HG02588 (cell line): ENCODE measurements around the gene PRRC2C.
A peak's percentile ranks its signal among the peaks of the same experiment; 100 is the strongest.
"Not testable (repeated sequence)": the region's sequence is repeated elsewhere in the genome, so short reads cannot be mapped to it uniquely, and the experiment has no call there.

Source experiments
- ATAC-seq: cut with Tn5 transposase; IDR thresholded peaks from one replicate; pipeline ENCODE4 v1.9.1; 2021; ENCODE audit warnings: mild to moderate bottlenecking, moderate library complexity; ENCODE audit not compliant: unreplicated experiment

Gene PRRC2C

GRCh38 chr1:171495444-171495843 lies 10.1 kb downstream of the PRRC2C start:
- no peak for ATAC-seq

- ATAC-seq = no peak
Measured at GRCh38 chr1:171500304-171500703, 15.0 kb downstream of the PRRC2C start.

GRCh38 chr1:171500803-171501202 lies 15.5 kb downstream of the PRRC2C start:
- no peak for ATAC-seq

- ATAC-seq = peak; percentile 70
Measured at GRCh38 chr1:171501305-171502024, 16.1 kb downstream of the PRRC2C start.

GRCh38 chr1:171506525-171507304 lies 21.4 kb downstream of the PRRC2C start:
- ATAC-seq = no peak

- ATAC-seq = no peak
Measured at GRCh38 chr1:171507435-171507834, 22.1 kb downstream of the PRRC2C start.

- no peak for ATAC-seq
Measured at GRCh38 chr1:171509191-171509590, 23.9 kb downstream of the PRRC2C start.

GRCh38 chr1:171513743-171514142 lies 28.4 kb downstream of the PRRC2C start:
- ATAC-seq = no peak

GRCh38 chr1:171515299-171515698 lies 30.0 kb downstream of the PRRC2C start:
- no peak for ATAC-seq

GRCh38 chr1:171515741-171516140 lies 30.4 kb downstream of the PRRC2C start:
- ATAC-seq = no peak

GRCh38 chr1:171521567-171521966 lies 36.2 kb downstream of the PRRC2C start:
- ATAC-seq = no peak

- no peak for ATAC-seq
Measured at GRCh38 chr1:171530676-171531075, 45.3 kb downstream of the PRRC2C start.

- no peak for ATAC-seq
Measured at GRCh38 chr1:171532520-171532919, 47.2 kb downstream of the PRRC2C start.

- ATAC-seq = no peak
Measured at GRCh38 chr1:171545523-171545922, 60.2 kb downstream of the PRRC2C start.

- no peak for ATAC-seq
Measured at GRCh38 chr1:171550050-171550449, 64.7 kb downstream of the PRRC2C start.

GRCh38 chr1:171550598-171551100 lies 65.3 kb downstream of the PRRC2C start:
- not testable (repeated sequence) for ATAC-seq

GRCh38 chr1:171553960-171554359 lies 68.6 kb downstream of the PRRC2C start:
- not testable (repeated sequence) for ATAC-seq

GRCh38 chr1:171563675-171564074 lies 78.3 kb downstream of the PRRC2C start:
- no peak for ATAC-seq

- ATAC-seq = no peak
Measured at GRCh38 chr1:171566467-171566866, 81.1 kb downstream of the PRRC2C start.

- ATAC-seq = no peak
Measured at GRCh38 chr1:171570295-171570694, 85.0 kb downstream of the PRRC2C start.

- ATAC-seq = no peak
Measured at GRCh38 chr1:171576144-171576543, 90.8 kb downstream of the PRRC2C start.

- ATAC-seq = no peak
Measured at GRCh38 chr1:171581226-171581625, 95.9 kb downstream of the PRRC2C start.
